Measurements from ENCODE around the gene LAMA3.

The LAMA3 gene

DNA sequence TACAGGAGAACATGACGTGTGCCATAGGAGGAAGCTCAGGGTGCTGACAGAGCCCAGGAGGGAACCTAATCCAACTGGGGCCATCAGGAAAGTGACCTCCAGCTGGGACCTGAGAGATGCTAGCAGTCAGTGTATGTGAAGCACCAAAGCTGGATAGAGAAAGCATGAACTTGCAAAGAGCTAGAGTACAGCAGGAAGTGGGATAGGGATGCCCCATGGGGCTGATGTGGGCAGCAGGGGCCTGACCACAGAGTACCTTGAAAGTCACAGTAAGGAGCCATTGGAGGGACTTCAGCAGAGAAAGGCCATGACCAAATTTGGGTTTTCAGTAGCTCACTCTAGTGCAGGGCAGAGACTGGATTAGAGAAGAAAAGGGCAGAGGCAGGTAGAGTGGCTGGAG is 233.7 kb downstream of the LAMA3 start:
- no peak for DNase-seq

DNA sequence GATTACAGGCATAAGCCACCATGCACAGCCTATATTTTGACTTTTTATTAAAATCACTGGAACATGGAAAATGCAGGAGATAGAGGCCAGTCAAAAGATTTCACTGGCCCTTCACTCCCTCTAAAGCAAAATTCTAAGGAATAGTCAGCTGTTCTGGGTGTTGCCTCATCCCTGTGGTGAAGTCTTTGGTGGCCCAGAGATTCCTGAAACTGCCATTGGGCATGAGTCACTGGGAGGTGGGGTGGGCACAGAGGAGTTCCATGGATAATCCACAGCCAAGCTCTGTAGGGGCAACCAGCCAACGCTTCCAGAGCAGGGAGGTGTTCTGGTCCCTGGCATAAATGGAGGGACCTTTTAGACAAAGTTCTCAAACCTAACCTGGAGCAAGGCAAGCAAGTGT is 235.6 kb downstream of the LAMA3 start:
- DNase-seq, result no peak

DNA sequence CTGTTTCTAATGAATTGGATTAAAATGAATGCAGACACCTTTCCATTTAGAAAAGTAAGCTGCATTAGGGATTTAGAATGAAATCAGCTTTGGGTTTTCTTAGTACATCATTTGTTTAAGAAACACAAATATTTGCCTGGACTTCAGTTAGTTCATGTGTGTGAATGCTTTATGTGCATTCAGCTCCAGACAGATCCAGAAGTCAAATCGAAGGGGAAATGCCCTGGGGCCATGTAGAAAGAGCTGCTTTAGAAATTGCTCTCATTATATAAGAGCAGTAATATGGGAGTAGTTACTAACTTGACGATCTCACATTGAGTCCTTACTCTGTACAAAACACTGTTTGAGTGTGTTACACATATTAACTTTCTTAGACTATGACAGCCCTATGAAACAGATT is 237.3 kb downstream of the LAMA3 start:
- DNase-seq, result no peak

DNA sequence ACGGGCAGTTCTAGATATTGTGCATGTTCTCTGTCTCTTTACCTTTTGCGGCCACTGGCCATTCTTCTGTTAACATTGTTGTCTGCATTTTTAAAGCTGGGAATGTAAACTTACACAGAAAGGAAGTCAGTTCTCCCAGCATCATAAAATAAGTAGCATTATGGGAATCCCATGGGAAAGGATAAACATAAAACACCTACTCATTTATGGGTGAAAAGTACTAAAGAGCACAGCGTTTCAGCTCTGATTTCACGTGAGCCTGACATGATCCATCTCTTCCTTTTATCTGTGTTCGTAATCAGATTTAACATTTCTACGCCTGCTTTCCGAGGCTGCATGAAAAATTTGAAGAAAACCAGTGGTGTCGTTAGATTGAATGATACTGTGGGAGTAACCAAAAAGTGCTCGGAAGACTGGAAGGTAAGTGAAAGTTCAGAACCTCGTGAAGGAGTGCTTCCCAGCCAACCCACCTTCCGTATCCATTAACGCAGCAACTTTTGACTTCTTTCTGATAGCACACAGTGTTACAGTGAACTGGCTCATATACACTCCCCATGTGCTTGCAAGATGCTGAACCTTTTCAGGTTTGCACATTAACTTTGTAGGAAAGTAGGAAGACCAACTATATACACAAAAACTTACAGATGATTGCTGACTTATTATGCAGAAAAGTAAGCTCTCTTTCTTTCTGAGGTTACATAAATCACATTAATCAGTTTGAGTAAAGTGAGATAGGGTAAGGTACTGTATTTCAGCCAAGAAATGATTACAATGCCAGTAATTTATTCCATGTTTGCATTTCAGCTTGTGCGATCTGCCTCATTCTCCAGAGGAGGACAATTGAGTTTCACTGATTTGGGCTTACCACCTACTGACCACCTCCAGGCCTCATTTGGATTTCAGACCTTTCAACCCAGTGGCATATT is 238.8 kb downstream of the LAMA3 start:
- DNase-seq, result no peak

DNA sequence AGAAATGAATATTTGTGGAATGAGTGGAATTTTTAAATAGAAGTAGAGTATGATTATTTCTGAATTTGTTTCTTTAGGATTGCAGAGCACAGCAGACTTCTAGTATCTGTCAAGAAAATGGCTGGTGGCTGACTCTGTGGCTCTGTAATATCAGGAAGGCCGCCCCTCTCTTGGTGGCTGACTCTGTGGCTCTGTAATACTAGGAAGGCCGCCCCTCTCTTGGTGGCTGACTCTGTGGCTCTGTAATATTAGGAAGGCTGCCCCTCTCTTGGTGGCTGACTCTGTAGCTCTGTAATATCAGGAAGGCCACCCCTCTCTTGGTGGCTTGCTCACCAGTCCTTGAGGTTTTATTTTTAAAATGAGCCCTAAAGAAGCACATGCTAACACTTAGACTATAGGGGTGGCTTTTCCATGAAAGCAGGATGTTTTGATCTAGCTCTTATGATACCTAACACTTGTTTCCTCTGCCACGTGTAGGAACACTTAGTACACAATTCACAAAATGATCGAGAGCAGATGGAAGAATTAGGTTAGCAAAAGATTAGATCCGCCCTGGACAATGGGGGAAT is 240.2 kb downstream of the LAMA3 start:
- DNase-seq, result no peak

DNA sequence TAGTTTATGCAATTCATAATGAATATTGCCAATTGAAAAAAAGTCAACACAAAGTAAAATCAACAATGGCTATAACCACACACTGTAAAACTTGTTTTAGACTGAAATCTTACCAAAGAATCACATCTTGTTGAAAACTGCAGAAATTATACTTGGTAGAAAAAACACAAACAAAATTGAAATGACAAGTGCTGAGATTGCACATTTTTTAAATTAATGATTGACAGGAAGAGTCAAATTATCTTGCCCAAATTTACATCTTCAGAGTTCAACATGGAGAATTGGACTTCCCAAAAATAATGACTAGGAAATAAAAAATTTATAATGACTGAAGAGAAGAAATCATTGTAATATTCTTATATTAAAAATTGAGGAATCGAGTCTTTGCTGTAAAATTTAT is 240.7 kb downstream of the LAMA3 start:
- no peak for DNase-seq

DNA sequence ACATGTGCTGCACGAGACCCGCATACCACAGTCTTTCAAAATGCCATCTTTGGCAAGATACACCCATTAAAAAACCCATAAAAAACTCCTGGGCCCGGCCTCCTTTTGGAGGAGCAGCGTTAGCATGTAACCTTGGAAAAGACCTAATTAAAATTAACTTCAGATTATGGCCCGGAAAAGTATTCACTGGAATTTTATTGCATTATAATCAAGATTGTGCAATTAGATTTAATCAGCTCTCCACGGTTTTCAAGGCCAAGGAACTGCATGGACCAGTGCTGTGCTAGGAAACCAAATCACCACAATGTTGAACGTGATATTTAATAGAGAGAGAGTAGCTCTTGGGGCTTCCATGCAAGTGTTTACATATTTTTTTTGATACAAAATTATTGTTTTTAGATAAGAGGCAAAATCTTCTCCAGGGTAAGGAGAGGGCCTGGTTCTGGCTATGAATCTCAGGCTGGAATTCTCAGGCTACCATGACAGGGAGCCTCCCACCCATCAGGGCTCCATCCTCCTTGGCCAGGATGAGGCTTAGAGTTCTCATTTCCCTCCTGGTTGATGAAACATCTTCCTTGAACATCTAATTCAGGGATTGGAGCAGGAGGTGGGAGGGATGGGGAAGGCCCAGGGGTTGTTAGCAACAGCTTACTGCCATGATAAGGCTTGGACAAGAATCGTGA is 243.3 kb downstream of the LAMA3 start:
- no peak for DNase-seq

DNA sequence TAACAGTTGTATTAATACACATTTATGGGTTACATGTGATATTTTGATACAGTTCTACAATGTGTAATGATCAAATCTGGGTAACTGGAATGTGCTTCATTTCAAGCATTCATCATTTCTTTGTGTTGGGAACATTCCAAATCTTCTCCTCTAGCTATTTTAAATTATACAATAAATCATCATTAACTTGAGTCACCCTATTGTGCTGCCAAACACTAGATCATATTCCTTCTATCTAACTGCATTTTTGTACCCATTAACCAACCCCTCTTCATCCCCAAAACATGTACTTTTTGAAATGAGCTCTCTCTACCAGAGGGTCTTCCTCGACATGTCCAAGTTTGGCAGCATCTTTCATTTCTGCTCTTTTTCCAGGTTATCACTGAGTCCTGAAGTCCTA is 244.2 kb downstream of the LAMA3 start:
- no peak for DNase-seq

DNA sequence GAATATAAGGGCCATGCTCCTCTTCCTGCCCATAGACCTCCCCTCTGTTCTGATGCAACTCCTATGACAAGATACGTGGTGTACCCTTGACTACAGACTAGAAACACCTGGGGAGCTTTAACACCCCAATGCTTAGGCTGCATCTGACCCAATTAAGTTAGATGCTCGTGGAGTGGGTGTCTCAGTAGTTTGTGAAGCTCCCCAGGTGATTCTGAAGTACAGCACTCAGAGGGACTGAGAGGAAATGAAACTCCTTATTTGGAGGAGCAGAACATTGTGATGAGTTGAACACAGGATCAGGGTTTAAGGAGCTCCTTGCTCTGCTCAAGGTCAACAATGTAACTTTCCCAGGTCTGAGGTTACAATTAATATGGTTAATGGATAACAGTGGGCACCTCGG is 245.0 kb downstream of the LAMA3 start:
- DNase-seq, result no peak

DNA sequence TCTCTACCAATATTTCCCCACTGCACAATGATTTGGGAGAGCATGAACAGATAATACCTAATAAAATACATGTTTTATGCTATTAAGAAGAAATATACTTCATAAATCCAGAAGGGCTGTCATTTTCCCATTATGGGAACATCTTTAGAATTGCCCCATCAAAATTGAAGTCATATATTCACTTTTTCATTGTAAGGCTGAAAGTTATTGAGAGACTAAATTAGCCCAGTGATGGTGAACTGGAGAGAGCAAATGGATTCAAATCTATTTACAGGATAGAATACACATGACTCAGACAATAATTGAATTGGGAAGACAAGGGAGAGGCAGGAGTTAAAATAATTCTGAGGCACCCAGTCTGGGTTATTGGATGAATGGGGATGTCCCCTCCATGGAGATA is 245.6 kb downstream of the LAMA3 start:
- DNase-seq, result no peak

DNA sequence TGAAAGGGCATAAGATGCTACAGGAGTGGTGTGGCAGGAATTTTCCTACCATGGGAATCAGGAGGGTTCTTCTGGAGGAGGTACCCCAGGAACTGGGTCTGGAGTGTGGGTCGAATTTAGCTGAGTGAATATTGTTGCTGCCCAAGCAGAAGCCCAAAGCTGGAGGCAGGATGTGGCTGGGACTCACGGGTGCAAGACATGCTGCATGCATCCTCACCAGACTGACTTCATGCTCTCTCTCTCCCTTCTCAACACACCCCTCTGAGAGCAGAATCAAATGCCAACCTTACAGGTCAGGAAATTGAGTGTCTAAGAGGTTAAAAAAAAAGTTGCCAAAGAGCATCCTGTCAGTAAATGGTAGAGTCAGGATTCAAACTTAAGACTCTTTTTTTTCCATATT is 246.6 kb downstream of the LAMA3 start:
- DNase-seq, result no peak

DNA sequence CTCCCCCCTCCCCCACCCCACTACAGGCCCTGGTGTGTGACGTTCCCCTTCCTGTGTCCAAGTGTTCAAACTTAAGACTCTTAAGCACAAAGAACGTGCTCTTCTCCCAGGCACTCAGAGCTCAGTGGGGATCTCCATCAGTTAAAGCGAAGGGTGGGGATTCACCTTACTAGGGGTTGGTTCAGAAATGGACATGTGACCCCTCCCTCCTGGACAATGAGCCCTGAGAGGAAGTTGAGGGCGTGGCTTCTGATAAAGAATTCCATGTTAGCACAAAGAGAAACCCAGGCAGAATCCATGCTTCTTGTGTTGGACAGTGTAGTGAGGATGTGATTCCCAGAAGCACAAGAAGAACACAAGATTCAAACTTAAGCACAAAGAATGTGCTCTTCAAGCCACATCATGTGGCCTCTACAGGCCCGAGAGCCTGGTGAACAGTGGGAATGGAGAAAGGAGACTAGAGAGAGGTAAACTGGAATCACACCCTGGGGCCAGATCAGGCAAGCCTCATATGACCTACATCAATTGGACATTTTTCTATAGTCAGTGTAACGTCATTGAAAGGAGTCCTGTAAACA is 247.2 kb downstream of the LAMA3 start:
- no peak for DNase-seq

DNA sequence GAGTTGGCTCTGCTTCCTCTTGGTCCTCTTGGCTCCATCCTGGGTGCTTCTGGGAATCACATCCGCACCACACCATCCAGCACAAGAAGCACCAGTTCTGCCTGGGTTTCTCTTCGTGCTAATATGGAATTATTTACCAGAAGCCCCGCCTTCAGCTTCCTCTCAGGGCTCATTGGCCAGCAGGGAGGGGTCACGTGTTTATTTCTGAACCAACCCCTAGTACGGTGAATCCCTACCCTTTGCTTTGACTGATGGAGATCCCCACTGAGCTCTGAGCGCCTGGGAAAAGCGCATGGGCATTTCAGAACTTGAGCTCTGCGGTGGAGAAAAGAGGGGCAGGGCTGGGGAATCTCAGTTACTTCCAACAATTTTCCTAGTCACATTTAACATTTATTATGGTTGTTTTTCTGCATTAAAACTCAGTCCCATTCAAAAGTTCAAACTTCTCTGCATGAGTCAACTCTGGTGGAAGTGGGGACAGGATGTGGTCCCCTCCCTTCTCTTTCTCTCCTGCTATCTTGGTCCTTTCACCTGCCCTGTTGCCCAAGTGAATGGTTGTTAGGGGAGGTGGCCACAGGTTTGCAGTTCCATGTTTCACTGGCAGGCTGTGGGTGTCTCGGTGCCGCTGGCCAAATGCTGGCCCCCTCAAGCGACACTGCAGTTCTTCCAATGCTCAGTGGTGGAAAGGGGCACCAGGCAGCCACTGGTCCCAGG is 248.9 kb downstream of the LAMA3 start:
- DNase-seq, result no peak

DNA sequence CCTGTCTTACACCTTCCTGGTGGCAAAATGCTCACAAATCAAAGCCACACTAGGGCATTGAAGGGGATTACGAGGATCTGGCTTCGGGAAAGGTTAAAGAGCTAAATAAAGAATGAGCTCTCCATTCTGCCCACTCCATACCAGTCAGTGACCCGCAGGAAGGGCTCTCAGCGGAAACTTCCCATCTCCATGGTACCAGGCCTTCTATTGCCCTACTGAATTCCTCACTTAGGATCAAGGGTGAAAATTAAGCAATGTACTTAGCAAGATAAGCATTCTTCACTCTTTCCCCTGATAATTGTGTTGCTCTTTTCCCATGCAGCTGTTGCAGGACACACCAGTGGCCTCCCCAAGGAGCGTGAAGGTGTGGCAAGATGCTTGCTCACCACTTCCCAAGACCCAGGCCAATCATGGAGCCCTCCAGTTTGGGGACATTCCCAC is 249.7 kb downstream of the LAMA3 start:
- DNase-seq, result no peak

DNA sequence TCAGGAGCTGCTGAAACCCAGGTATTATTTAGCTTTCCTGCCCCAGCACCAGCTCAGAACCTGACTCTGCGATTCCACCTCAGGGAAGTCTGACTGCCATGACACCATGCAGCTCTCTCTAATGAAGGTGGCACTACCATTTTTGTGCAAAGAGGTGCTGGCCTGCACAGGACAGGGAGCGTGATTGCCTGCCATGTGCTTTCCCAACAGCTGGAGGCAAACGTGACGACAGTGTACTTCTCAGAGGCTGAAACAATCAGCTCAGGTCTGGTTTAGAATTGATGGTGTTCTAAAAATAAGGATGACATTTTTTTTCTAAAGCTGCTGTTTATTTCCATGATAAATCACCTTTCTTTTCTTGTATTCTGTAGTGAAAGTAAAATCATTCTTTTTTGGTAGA is 250.1 kb downstream of the LAMA3 start:
- no peak for DNase-seq

DNA sequence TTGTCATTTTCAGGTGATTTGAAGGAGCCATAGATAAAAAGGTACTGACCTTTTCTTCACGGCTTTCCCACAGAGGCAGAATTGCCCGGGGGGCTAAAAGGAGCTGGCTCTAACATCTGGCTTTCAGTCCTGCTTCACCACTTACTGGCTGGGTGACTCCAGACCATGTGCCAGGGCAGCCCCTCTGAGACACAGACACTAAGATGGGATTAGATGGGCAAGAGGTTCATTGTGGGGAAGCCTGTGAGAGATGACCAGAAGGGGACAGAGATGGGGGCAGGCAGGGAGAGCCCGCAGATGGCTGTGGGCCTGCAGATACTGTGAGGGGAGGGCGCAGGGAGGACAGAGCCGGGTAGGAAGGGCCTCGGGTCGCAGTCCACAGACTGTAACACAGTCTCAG is 250.6 kb downstream of the LAMA3 start:
- DNase-seq, result no peak

DNA sequence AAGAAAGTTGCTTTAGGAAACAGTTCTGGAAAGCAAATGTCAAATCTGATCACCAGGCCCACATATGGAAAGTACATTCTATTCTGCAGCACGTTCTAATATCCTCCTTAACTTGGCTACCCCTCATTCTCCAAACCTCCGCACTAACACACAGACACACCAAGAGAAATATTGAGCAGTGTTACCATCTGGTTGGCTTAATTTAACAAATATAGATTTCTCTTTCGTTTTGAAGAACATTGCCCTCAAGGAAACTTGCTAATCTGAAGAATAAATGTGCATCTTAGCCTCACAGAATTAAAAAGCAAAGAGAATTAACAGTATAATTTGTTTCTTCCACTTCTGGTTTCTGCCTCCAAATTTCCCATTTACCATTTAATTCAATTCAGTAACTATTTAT is 252.5 kb downstream of the LAMA3 start:
- DNase-seq, result no peak

DNA sequence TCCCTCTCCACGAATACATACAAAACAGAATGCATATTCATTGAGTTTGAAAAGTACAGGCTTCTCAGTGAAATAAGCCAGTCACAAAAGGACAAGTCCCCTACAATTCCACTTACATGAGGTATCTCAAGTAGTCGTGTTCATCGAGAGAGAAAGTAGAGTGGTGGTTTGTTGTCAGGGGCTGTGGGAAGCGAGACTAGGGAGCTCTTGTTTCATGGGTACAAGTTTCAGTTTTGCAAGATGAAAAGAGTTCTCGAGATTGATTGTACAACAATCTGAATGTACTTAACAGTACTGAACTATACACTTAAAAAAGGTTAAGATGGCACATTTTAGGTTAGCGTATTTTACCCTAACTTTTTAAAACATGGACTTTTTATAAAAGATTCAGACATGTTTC is 253.9 kb downstream of the LAMA3 start:
- DNase-seq, result no peak

DNA sequence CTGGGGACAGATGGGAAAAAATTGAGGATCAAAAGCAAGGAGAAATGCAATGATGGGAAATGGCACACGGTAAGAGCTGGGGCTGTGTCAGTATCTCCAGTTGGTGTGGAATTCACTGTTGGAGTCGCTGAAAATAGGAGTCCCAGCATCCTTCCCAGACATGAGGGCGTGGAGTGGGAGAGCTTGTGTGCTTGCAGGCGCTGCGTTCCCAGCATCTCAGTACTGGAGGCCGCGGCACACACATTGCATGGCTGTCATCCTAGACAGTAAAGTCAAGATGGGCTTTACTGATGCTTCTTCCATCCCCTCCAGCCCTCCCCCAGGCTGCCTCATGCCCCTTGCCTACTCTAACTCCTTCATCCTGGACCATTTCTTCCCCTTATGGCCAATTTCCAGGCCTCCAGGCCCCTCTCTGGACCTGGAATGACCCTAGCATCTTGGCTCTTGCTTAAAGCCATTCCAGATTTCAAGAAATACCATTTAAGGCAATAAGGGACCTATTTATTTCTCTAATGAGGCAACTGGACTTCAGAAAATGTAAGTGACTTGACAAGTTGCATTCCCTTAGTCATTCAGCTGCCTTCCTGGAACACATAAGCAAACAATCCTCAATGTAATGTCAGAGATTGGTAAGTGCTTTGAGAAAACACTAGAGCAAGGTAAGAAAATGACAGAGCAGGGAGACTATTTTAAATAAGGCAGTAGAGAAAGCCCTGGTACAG is 254.8 kb downstream of the LAMA3 start:
- no peak for DNase-seq

DNA sequence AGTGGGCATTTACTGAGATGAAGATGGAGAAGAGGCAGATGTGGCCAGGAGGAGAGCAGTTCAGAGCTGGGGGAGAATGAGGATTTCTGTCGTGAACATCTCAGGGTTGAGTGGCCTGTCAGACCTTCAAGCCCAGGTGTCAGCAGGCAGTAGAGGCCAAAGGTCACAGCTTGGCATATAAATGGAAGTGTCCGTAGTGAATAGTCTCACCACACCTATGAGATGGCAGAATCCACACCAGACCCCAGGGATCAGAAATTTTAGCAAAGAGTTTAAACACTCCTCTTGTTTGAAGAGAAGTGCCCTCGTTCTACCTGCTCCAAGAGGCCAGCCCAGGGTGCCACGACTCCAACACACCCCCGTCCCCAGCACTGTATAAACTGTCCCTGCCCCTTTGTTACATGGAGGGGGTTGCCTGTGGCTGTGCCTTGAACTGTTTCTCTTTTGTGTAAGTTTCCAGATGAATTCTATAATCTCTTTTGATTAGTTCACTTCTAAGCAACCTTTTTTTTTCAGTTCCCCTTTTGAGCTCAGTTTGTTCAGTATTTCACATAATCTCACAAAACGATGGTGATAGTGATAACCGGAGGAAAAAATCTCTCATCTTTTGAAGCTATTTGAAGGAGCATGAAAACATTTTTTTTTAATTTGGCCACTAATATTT is 256.3 kb downstream of the LAMA3 start:
- DNase-seq, result no peak

DNA sequence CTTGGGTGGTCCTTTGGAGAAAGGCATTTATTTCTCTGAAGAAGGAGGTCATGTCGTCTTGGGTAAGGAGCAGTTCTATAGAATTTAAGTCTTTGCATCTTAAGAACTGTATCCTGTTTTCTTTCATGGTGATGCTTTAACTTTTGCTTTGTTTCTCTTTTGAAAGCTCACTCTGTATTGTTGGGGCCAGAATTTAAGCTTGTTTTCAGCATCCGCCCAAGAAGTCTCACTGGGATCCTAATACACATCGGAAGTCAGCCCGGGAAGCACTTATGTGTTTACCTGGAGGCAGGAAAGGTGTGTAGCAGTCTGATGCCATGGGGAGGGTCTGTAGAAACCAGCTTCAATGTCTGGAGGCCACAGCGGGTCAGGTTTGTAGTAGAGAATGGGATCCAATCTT is 260.6 kb downstream of the LAMA3 start:
- no peak for DNase-seq

DNA sequence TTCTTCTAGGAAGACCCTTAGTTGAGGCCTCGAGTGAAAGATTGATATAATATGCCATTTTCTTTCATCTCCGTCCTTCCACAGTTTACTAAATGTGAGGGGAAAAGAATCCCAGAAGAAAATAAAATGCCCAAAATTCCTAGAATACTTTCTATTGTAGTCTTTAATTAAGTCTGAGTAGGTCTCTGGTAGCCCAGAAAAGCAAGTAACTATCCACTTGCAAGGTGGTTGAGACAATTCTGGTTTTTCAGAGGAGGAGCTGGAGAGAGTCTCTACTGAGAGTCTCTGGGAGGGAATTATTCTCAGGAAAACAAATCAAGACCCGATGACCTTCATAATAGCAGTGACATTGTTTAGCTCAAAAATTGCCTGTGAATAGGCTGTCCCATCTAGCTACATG is 261.4 kb downstream of the LAMA3 start:
- no peak for DNase-seq

Measured in Kasumi-1 (cell line).